ENCODE results near the gene DMRTC2.

Gene DMRTC2

DNA sequence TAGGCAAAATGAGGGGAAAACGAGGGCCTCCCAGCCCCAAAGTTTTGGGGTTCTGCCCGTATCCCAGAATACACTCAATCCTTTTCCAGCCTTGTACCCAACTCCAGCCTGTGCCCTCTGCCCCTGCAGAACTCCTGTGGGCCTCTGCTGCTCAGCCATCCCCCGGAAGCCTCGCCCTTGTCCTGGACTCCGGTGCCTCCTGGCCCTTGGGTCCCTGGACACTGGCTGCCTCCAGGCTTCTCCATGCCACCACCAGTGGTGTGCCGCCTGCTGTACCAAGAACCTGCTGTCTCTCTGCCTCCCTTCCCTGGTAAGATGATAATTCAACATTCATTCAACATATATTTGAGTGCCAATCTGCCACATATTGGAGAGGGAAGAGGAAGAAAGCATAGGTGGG is 3.8 kb downstream of the DMRTC2 start:
- DNase-seq = no peak

DNA sequence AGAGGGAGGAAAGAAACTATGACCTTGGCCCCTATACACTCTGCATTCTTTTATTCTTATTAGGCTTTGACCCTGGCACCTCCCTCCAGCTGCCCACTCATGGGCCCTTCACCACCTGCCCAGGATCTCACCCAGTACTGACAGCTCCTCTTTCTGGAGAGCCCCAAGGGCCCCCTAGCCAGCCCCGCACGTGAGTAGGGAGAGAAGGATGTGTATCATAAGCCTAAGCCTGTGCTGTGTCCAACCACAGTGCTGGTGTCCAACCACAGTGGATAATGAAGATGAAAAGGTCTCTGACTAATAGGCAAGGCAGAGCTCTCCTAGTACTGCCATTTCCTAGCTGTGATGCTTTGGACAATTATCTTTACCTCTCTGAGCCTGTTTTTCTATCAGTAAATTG is 4.2 kb downstream of the DMRTC2 start:
- no peak for DNase-seq

DNA sequence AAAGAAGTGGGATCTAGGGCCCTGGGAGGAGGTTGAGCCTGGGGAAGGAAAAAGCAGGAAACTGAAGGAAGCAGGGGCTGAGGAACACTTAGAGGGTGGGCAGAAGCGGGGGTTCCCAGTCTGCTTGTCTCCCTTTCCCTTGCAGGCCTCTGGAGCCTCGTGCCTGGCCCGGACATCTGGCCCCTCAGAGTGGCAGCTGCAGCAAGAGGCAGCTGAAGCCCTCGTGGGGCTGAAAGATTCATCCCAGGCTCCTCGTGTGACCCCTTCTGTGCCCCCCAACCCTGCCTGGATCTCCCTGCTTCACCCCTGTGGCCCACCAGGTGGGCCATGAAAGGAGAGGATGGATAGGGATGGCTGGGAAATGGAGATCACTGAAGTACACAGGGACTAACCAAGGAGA is 5.5 kb downstream of the DMRTC2 start:
- no peak for DNase-seq

- DNase-seq = no peak
Measured at GRCh38 chr19:41851456-41851855, 6.6 kb downstream of the DMRTC2 start.

DNA sequence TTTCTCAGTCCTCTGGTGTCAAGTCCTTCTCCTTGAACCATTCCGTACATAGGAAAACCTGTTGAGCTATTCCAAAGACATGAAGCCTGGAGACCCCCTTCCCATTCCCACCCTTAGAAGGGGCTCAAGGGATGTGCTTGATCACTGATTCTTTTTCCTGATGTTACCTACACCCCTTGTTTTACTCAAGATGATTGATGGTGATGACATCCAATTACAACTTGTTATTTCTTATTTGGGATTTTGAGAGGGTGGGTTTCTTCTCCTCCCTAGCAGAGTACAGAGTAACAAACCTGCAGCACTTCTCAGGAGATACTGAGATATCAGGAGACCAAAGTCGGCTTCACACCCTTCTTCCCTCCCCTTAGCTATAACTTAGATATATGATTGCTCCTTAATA is 8.5 kb downstream of the DMRTC2 start:
- DNase-seq = no peak

GRCh38 chr19:41853768-41854167 is 8.9 kb downstream of the DMRTC2 start:
- no peak for DNase-seq

- no peak for DNase-seq
Measured at GRCh38 chr19:41859213-41859617, 14.4 kb downstream of the DMRTC2 start.

- DNase-seq = peak; percentile 99
Measured at GRCh38 chr19:41859618-41860418, 15.0 kb downstream of the DMRTC2 start, which contains the start of gene RPS19. Gene RPS19, plus strand, starts transcription at chr19:41860255. Its CDS starts 520 bp downstream, at chr19:41860775.

- DNase-seq = no peak
Measured at GRCh38 chr19:41860419-41861115, 15.7 kb downstream of the DMRTC2 start.

GRCh38 chr19:41861116-41861768 is 16.4 kb downstream of the DMRTC2 start:
- no peak for DNase-seq

DNA sequence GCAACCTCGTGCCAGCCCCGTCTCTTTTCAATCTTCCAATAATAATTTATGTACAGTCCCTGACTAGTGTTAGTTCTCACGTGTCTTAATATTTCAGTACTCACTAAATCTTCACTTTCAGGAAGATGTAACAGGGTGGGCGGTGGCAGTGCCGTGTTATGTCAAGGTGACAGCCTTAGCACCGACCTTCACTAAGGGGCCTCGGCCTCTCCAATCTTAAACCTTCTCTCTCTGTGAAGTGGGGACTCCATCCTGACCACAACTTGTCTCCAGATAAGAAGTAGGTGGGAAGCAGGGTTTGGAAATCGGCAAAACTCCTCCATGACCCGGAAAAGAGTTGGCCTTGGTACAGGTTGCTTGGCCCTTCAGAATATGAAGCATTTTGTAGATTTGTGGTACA is 17.0 kb downstream of the DMRTC2 start:
- no peak for DNase-seq

DNA sequence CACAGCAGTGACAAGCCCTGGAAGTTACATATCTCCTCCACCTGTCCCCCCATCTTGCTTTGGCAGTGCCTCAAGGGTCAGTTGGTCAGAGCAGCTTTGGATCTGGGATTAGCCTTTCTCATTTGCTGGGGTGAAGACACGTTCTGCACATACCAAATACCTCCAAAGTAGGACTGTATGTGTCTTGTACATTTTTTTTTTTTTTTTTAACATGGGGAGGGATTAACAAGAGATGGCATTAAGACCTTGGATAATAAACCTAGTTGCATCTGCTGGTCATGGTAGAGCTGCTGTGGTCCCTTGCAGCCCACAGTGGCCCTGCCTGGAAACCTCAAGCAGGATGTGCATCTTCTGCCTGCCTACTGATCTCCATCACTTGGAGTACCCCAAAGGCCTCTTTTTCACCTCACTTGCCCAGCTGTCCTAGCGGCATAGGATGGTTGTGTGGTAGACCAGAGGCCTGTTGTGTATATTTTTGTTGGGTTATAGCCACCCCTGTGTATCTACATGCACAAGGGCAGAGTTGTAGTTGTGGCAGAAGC is 17.7 kb downstream of the DMRTC2 start:
- DNase-seq = no peak

GRCh38 chr19:41863209-41863931 is 18.5 kb downstream of the DMRTC2 start:
- DNase-seq = no peak

DNA sequence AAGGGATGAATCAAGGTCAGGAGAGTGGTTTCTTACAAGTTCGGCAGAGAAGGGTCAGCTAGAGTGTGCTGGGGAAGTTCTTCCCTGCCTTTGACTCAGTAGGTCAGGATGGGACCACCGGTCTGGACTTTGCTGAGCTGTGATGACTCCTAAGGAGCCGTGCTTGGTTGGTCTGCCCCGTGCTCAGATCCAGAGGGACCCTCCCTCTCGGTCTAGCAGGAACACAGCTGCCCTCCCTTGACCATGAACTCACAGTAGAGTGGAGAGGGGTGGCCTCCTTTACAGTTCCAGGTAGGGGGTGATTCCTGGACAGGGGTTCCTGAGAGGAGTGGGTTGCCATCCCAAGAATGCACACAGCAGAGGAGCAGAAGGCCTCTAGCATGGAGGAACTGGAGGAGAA is 19.5 kb downstream of the DMRTC2 start:
- no peak for DNase-seq

GRCh38 chr19:41866284-41866683 is 21.4 kb downstream of the DMRTC2 start:
- peak; percentile 73 for DNase-seq

GRCh38 chr19:41868120-41868988 is 23.5 kb downstream of the DMRTC2 start:
- no peak for DNase-seq

DNA sequence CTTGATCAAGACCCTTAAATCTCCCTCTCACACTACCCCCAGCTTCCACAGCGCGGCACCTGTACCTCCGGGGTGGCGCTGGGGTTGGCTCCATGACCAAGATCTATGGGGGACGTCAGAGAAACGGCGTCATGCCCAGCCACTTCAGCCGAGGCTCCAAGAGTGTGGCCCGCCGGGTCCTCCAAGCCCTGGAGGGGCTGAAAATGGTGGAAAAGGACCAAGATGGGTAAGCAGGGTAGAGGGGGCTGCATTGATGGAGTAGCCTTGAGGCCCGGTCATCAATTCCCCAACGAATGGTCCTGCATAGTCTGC is 24.1 kb downstream of the DMRTC2 start:
- DNase-seq = no peak

GRCh38 chr19:41869374-41869955 is 24.6 kb downstream of the DMRTC2 start:
- DNase-seq = peak; percentile 67

DNA sequence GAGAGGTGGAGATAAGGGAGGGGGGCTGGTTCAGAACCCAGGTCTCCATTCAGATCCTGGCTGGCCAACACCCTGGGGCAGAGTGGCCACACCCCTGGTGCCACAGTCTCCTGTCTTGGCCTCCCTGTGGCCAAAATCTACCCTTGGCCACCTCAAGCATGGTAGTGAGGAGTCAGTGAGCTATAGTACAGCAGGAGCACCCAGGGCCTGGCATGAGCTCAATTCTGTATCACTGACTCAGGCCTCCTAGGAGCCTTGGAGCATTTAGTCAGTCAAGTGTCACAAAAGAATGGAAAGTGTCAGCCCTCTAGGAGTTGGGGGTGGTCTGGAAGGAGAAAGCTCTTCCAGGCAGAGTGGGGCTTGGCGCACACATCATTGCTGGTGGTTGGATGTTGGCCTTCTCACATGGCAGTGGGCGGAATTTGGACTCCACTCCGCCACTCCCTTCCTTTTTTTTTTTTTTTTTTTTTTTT is 25.6 kb downstream of the DMRTC2 start:
- no peak for DNase-seq

- DNase-seq = no peak
Measured at GRCh38 chr19:41871573-41872383, 26.9 kb downstream of the DMRTC2 start.

- DNase-seq = no peak
Measured at GRCh38 chr19:41872384-41872774, 27.5 kb downstream of the DMRTC2 start.

Data from NCI-H69 (cell line).